ENCODE data around the gene ZNF70.
"Not testable (repeated sequence)": the region's sequence is repeated elsewhere in the genome, so short reads cannot be mapped to it uniquely, and the experiment has no call there.

The ZNF70 gene

DNA sequence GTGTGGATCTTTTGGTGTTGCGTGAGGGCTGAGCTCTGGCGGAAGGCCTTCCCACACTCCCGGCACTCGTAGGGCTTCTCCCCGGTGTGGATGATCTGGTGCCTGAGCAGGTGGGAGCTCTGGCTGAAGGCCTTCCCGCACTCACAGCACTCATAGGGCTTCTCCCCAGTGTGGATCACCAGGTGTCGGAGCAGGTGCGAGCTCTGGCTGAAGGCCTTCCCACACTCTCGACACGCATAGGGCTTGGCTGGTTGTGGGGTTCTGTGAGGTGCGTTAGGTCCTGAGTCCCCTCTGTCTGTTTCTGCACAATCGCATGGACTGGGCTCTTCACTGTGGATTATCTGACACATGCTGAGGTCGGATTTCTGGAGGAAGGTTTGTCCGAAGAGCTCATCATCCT lies 6.4 kb downstream of the ZNF70 start:
- H3K4me3 ChIP-seq (replicated peaks; ENCODE audit: low read depth, low read length) = no peak overlapping the region
- DNase-seq (ENCODE audit: low read depth) = no peak
- TF ChIP-seq, protein P1, sequence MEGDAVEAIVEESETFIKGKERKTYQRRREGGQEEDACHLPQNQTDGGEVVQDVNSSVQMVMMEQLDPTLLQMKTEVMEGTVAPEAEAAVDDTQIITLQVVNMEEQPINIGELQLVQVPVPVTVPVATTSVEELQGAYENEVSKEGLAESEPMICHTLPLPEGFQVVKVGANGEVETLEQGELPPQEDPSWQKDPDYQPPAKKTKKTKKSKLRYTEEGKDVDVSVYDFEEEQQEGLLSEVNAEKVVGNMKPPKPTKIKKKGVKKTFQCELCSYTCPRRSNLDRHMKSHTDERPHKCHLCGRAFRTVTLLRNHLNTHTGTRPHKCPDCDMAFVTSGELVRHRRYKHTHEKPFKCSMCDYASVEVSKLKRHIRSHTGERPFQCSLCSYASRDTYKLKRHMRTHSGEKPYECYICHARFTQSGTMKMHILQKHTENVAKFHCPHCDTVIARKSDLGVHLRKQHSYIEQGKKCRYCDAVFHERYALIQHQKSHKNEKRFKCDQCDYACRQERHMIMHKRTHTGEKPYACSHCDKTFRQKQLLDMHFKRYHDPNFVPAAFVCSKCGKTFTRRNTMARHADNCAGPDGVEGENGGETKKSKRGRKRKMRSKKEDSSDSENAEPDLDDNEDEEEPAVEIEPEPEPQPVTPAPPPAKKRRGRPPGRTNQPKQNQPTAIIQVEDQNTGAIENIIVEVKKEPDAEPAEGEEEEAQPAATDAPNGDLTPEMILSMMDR (IDR thresholded peaks at IDR 0.05; ENCODE audit: low read length, missing control alignments) = no peak

GRCh38 chr22:23744001-23744400 lies 6.9 kb downstream of the ZNF70 start:
- no peak overlapping the region for H3K4me3 ChIP-seq (replicated peaks; ENCODE audit: low read depth, low read length)
- TF ChIP-seq, protein P1 (IDR thresholded peaks at IDR 0.05; ENCODE audit: low read length, missing control alignments) = no peak
- no peak for DNase-seq (ENCODE audit: low read depth)

GRCh38 chr22:23743303-23743705 lies 7.6 kb downstream of the ZNF70 start:
- TF ChIP-seq, protein P1 (IDR thresholded peaks at IDR 0.05; ENCODE audit: low read length, missing control alignments) = no peak
- no peak overlapping the region for H3K4me3 ChIP-seq (replicated peaks; ENCODE audit: low read depth, low read length)
- no peak for DNase-seq (ENCODE audit: low read depth)

- H3K4me3 ChIP-seq (replicated peaks; ENCODE audit: low read depth, low read length) = no peak overlapping the region
- TF ChIP-seq, protein P1 (IDR thresholded peaks at IDR 0.05; ENCODE audit: low read length, missing control alignments) = no peak
- no peak for DNase-seq (ENCODE audit: low read depth)
These were observed 8.2 kb downstream of the ZNF70 start for GRCh38 chr22:23742505-23743264.

DNA sequence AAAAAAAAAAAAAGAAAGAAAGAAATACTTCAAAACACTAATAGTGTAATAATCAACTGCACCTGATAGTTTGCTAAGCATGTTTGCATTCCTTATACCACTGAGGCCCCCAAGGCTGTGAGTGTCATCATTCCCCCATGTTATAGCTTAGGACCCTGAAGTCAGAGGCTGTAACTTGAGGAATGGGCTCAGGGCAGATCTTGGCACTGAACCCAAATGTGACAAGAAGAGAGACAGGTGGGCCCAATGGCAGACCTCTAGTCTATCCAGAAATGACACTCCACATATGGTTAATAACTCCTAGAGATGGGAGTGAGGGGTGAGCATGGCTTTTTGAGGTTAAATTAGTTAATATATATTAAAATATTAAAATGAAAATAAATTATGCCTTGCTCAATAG lies 13.2 kb downstream of the ZNF70 start:
- no peak for DNase-seq (ENCODE audit: low read depth)
- H3K4me3 ChIP-seq (replicated peaks; ENCODE audit: low read depth, low read length) = no peak overlapping the region
- TF ChIP-seq, protein P1 (IDR thresholded peaks at IDR 0.05; ENCODE audit: low read length, missing control alignments) = no peak

DNA sequence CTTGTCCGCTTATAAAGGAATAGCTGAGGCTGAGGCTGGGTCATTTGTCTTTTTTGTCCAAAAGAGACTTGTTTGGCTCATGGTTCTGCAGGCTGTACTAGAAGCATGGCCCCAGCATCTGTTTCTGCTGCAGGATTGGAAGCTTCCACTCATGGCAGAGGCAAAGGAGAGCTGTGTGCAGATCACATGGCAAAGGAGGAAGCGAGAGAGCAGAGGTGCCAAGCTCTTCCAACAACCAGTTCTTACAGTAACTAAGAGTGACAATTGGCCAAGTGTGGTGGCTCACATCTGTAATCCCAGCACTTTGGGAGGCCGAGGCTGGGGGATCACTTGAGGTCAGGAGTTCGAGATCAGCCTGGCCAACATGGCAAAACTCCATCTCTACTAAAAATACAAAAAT lies 22.8 kb downstream of the ZNF70 start:
- not testable (repeated sequence) for DNase-seq (ENCODE audit: low read depth); H3K4me3 ChIP-seq (replicated peaks; ENCODE audit: low read depth, low read length)

GRCh38 chr22:23722724-23723123 lies 28.2 kb downstream of the ZNF70 start:
- TF ChIP-seq, protein P1 (IDR thresholded peaks at IDR 0.05; ENCODE audit: low read length, missing control alignments) = no peak
- no peak overlapping the region for H3K4me3 ChIP-seq (replicated peaks; ENCODE audit: low read depth, low read length)

More at GRCh38 chr22:23722724-23723123, 28.2 kb downstream of the ZNF70 start:
- DNase-seq (ENCODE audit: low read depth) = no peak

All from fibroblast of pulmonary artery (primary cell).